Measurements from ENCODE around the gene NRL. TPM values are rescaled to one million over a fixed set of nuclear protein-coding genes. Genes with fewer than 3 reads are reported as not detected.

Gene NRL
- total RNA-seq, 4 donors from 2014 or later, result 2.2 to 2.9 (median 2.3) TPM

- Histone ChIP-seq H3K4me1 (peaks cover 14% of the 10 kb centered on the region), H3K4me3 (no peak overlapping the region), H3K27ac (no peak overlapping the region), H3K36me3 (peaks cover 35% of the 10 kb centered on the region), H3K9me3 (no peaks in the 10 kb centered on the region), H3K27me3 (no peaks in the 10 kb centered on the region)
- WGBS, result 73% methylated on average over 8 of the region's 17 CpGs
- no peak for DNase-seq (ENCODE audit: low spot score in 2 of 2)
- TF ChIP-seq POLR2A (IDR thresholded peaks at IDR 0.05), result no peak
Observed at GRCh38 chr14:24098927-24099813, 15.6 kb downstream of the NRL start.

GRCh38 chr14:24098229-24098926 lies 16.4 kb downstream of the NRL start:
- peaks cover 33% of the 10 kb centered on the region for H3K36me3 ChIP-seq
- TF ChIP-seq POLR2AphosphoS5 (IDR thresholded peaks at IDR 0.05) (no peak), CTCF (IDR thresholded peaks at IDR 0.05) (no peak), POLR2A (IDR thresholded peaks at IDR 0.05) (no peak), EP300 (IDR thresholded peaks at IDR 0.05) (no peak)
- 91% methylated on average over 12 of the region's 16 CpGs for whole genome bisulfite sequencing
- H3K27me3 ChIP-seq, result no peaks in the 10 kb centered on the region
- H3K9me3 ChIP-seq, result no peaks in the 10 kb centered on the region
- H3K27ac ChIP-seq, result no peak overlapping the region
- no peak for DNase-seq (ENCODE audit: low spot score in 2 of 2)
- peaks cover 20% of the 10 kb centered on the region for H3K4me1 ChIP-seq
- H3K4me3 ChIP-seq, result no peak overlapping the region

GRCh38 chr14:24096545-24097181 lies 18.1 kb downstream of the NRL start:
- Histone ChIP-seq H3K4me1 (peaks cover 35% of the 10 kb centered on the region), H3K4me3 (no peak overlapping the region), H3K36me3 (peaks cover 24% of the 10 kb centered on the region), H3K27ac (no peak overlapping the region), H3K9me3 (no peaks in the 10 kb centered on the region), H3K27me3 (no peaks in the 10 kb centered on the region)
- DNase-seq (ENCODE audit: low spot score in 2 of 2), result no peak
- 90% methylated on average over 8 of the region's 8 CpGs for WGBS
- TF ChIP-seq POLR2AphosphoS5 (IDR thresholded peaks at IDR 0.05), result no peak
- TF ChIP-seq CTCF (IDR thresholded peaks at IDR 0.05), result no peak
- TF ChIP-seq POLR2A (IDR thresholded peaks at IDR 0.05), result no peak
- TF ChIP-seq EP300 (IDR thresholded peaks at IDR 0.05), result no peak

GRCh38 chr14:24095271-24096068 lies 19.3 kb downstream of the NRL start:
- TF ChIP-seq EP300 (IDR thresholded peaks at IDR 0.05) (no peak), POLR2A (IDR thresholded peaks at IDR 0.05) (no peak), CTCF (IDR thresholded peaks at IDR 0.05) (no peak), POLR2AphosphoS5 (IDR thresholded peaks at IDR 0.05) (no peak)
- Histone ChIP-seq H3K36me3 (peaks cover 23% of the 10 kb centered on the region), H3K27me3 (no peaks in the 10 kb centered on the region), H3K9me3 (no peaks in the 10 kb centered on the region), H3K4me1 (peaks cover 35% of the 10 kb centered on the region), H3K27ac (peak overlapping the region; percentile 94), H3K4me3 (peak overlapping the region; percentile 97)
- WGBS, result 50% methylated on average over 11 of the region's 12 CpGs
- peak in 1 of 2 donors; percentile 81 for DNase-seq (ENCODE audit: low spot score in 2 of 2)

- peak overlapping the region; percentile 97 for H3K4me3 ChIP-seq
- WGBS, result 9% methylated on average over 14 of the region's 14 CpGs
- no peak for DNase-seq (ENCODE audit: low spot score in 2 of 2)
- TF ChIP-seq POLR2A (IDR thresholded peaks at IDR 0.05) (no peak), EP300 (IDR thresholded peaks at IDR 0.05) (no peak), CTCF (IDR thresholded peaks at IDR 0.05) (no peak), POLR2AphosphoS5 (IDR thresholded peaks at IDR 0.05) (no peak)
- peak overlapping the region; percentile 94 for H3K27ac ChIP-seq
- no peaks in the 10 kb centered on the region for H3K27me3 ChIP-seq
- H3K4me1 ChIP-seq, result peaks cover 35% of the 10 kb centered on the region
- no peaks in the 10 kb centered on the region for H3K9me3 ChIP-seq
- peaks cover 19% of the 10 kb centered on the region for H3K36me3 ChIP-seq
Observed at GRCh38 chr14:24094841-24095270, 19.9 kb downstream of the NRL start.
